ENCODE measurements around the gene CCDC73.
A peak's percentile ranks its signal among the peaks of the same experiment; 100 is the strongest.
"Not testable (repeated sequence)": the region's sequence is repeated elsewhere in the genome, so short reads cannot be mapped to it uniquely, and the experiment has no call there.

Gene CCDC73

DNA sequence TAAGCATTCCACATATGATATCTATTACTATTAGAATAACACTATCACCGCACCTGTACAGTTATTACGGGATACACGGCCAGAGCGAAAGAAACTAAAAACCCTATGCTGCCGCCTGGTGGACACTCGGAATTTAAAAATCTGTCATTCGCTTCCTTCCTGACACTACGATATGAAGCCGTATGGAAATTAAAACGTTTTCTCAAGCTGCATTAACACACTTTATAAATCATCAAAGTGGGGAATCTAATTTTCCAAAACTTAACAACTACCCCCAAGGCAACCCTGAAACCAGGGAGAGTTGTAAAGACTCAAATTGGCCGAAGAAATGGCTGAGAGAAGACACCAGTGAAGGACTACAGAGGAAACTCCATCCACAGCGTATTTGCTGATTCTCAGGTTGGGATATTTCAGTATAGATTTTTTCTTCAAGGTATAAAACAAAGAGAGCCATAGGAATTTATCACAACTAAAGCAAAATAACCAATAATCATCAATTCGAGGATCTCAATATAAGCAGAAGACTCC is 1.4 kb downstream of the CCDC73 start:
- peak; percentile 69 to 77 (median 72) for DNase-seq

DNA sequence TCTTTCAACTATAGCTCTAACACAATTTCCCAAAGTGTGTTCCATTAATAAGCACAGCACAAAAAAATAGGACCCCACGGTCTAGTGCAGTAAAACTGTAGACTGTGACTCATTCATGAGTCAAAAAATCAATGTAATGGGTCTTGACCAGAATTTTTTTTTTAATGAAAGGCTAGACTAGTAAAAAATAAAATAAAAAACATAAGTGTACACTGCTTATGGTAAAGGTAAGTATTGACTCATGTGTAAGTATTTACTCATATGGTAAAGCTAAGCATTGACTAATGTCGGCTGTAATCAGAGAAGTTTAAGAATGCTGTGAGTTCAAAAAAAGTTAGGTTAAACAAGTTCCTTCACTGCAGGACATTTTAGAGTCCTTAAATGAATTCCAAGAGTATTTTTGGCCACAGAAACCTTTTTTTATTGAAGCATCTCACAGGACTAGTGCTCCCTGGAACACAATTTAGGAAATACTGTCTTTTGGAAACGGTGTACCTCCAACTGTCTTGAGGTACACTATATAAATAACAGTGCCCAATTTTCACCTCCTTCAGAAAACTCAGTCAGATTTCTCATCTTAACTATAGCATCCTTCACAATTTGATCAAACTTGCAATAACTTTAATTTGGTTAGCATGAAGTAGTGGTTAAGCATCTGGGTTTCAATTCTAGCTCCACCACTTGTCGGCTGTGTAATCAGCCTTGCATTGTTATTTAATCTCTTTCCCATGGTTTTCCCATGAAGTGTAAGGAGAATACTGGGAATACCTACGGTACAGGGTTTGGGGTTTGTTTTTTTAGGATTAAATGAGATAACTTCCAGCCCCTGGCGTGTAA is 2.1 kb downstream of the CCDC73 start:
- DNase-seq = no peak

DNA sequence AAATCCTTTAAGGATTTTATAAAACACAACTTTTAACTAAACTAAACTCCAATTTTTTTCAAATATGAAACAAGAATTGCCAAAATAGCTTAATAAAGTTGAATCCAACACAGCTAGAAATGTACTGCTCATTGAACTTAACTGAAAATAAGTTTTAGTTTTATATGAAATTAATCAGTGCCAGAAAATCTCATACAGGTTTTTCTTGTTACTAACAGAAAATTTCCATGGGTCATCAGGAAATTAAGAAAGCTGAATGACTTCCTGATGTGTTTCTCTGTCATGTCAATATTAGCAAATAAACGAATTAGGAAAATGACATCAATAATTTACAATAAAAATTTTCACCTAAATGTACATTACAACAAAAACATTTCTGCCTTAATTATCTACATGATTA is 3.5 kb downstream of the CCDC73 start:
- no peak for DNase-seq

DNA sequence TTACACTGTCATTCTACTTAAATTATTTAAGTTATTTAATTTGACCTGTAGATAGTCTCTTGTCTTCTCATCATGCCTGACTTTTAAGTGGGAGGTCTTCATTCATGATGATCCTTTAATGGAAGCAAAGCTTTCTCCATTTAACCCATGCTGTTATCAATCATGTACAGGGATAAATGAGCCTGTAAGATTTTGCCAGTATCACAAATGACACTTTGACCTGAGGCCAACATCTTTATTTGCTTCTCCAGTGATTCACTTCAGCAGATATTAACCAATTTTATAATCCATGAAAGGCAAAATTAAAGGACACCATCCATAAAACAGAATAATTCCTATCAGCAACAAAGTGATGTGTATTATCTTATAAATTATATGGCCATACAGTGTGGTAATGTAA is 7.7 kb downstream of the CCDC73 start:
- DNase-seq = no peak

DNA sequence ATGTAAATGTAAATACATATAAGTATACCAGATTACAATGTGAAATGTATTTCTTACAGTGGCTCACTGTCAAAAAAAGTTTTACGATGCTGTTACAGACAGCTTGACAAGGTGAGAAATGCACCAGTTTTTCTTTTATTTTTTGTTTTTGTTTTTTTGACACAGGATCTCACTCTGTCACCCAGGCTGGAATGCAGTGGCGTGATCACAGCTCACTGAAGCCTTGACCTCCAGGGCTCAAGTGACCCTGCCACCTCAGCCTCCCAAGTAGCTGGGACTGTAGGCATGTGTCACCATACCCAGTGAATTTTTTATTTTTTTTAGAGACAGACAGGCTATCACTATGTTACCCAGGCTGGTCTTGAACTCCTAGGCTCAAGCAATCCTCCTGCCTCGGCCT is 9.2 kb downstream of the CCDC73 start:
- no peak for DNase-seq

DNA sequence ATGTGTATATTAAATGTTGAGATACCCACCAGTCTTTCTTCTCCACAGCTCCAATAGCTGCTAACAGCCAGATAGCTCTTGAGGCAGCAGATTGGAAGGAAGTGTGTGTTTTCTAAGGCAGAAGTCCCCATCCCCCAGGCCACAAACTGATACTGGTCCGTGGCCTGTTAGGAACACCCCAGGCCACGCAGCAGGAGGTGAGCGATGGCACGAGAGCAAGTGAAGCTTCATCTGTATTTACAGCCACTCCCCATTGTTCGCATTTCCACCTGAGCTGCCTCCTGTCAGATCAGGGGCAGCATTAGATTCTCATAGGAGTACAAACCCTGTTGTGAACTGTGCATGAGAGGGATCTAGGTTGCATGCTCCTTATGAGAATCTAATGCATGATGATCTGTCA is 12.7 kb downstream of the CCDC73 start:
- no peak for DNase-seq

DNA sequence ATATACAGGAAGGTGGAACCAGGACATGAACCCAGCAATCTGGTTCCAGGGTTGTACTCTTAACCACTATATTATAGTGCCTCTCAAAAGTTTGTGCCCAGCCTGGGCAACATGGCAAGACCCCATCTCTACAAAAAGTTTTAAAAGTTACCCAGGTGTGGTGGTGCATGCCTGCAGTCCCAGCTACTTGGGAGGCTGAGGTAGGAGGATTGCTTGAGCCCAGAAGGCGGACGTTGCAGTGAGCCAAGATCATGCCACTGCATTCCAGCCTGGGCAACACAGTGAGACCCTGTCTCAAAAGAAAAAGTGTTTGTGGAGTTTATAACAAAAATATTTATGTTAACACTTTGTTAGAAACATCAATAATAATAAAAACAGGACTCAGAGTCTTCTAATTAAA is 13.6 kb downstream of the CCDC73 start:
- not testable (repeated sequence) for DNase-seq

DNA sequence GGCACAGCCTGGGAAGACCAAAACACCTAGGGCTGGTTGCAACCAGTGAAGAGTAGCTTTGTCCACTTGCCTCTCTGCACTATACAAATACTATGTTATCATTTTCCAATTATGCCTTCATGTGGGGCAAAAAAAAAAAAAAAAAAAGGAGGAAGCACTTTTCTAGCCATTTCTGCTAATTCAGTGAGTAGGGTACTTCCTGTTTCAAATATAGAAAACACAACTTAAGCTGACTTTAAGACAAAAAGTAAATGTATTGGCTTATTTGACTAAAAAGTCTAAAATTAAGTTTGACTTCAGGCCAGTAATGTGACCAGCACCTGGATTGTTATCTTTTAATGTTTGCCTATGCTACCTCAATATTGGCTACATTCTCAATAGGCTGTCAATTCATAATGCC is 15.3 kb downstream of the CCDC73 start:
- peak; percentile 26 to 69 (median 53) for DNase-seq

DNA sequence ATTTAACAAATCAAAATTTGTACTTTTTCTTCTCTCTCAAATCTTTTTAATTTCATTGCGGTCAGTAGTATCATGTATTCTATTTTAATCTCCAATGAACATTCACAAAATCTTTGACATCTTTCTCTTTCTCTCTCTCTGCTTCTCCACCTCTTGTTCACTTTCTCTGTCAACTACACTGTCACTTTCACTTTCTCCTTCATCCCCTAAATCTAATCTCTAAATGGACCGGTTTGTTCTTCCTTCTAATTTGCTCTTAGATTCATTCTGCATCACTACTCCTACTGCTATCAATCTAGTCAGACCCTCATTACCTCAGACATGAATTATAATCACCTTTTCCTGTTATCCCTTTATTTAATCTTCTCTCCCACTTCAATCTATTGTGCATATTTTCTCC is 18.6 kb downstream of the CCDC73 start:
- no peak for DNase-seq

DNA sequence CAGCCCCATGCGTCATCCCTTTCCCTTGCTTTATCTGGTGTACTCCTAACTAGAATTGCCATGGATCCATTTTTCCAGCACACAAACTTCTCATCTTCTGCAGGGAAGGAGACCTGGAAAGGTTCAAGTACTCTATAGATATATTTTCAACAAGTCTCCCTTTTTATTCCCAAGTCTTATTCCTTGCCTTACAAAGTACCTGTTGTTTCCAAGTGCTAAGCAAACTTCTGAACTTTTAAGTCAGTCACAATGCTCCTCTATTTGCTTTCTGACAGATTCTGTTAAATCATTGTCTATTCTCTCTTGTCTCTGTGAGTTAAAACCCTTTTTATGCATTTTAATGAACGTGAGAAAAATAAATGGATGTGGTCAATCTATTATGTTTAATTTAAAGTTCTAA is 20.4 kb downstream of the CCDC73 start:
- no peak for DNase-seq

DNA sequence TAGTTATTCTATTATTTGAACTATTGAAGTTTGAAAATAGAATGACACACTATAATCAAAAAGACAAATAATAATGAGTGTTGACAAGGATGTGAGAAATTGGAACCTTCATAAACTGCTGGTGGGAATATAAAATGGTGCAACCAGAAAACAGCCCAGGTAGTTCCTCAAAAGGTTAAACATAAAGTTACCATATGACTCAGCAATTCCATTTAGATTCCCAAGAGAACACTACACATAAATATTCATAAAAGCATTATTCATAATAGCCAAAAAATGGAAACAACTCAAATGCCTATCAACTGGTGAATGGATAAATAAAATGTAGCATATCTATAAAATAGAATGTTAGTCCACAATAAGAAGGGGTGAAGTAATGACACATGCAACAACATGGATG is 21.7 kb downstream of the CCDC73 start:
- no peak for DNase-seq

DNA sequence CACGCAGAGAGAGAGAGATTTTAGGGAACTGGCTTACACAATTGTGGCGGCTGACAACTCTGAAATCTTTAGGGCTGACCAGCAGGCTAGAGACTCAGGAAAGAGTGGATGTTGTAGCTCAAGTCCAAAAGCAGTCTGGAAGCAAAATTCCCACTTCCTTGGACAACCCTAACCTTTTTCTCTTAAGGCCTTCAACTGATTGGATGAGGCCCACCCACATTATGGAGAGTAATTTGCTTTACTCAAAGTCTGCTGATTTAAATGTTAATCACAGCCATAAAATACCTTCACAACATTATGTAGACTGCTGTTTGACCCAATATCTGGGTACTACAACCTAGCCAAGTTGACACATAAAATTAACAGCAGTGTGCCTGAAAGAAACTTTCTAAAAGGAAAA is 32.7 kb downstream of the CCDC73 start:
- not testable (repeated sequence) for DNase-seq

DNA sequence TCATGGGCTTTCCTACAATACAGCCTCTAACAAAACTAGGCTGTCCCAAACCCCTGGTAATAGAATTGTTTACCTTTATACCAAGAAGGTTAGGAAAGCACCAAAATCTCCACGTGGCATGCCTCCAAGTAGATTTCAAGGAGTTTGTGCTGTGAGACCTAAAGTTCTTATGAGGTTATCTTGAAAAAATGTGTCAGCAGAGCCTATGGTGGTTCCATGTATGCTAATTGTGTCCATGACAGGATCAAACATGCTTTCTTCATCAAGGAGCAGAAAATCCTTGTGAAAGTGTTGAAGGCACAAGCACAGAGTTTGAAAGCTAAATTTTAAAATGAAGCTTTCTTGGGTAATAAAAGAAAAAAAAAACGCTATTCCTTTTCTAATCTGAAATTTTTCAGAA is 36.2 kb downstream of the CCDC73 start:
- no peak for DNase-seq

DNA sequence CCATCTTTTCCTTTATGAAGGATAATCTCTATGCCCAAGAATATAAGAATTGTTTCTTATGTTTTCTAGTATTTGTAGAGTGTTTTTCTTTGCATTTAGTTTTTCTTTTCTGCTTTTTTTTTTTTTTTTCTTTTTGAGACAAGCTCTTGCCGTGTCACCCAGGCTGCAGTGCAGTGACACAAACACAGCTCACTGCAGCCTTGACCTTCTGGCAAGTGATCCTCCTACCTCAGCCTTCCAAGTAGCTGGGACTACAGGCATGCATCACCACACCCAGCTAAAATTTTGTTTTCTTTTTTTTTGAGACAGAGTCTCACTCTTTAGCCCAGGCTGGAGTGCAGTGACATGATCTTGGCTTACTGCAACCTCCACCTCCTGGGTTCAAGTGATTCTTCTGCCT is 41.3 kb downstream of the CCDC73 start:
- not testable (repeated sequence) for DNase-seq

DNA sequence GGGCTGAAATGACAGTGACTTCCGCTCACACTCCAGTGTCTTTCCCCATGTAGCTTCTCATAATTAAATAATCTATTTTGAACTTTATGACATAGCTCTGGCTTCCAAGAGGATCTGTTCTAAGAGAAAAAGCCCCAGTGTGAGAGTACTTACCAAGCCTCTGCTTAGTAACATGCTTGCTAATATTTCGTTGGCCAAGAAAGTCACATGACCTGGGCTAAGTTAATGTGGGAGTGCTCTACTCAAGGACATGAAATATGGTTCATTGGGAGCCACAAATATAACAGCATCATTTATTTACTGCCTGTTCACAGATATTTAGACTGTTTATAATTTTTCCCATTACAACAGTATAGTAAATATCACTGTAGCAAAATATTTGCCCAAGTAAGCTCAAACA is 42.5 kb downstream of the CCDC73 start:
- peak; percentile 10 to 30 (median 16) for DNase-seq

DNA sequence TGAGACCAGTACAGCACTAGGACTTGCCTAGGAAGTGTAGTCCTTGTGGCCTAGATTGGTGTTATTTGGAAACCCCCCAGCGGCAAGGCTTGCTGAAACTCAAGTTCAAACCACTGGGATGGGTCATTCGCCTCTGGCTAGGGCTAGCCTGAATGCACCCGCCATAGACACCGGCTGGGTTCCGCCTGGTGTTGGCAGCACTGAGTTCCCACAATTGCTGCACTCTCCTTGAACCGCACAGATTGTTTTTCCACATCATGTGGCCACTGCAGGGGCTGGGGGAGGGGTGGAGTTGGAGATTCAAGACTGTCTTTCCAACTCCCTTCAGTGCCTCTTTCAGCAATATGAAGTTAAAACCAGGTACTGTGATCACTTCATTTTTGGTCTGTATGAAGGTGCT is 43.1 kb downstream of the CCDC73 start:
- DNase-seq = no peak

DNA sequence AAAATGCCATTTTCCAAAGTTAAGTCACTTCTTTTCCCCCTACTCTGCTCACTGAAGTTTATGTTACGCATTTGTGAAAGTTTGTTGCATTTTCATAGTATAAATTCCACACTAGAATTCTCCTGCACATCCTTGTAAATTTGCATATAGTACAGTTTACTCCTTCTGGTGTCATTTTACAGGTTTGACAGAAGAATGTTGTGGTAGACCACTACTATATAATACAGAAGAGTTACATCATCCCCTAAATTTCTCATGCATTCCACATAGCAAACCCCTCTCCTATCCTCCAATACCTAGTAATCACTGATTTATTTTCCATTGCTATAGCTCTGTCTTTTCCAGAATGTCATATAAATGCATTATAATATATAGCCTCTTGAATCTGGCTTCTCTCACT is 64.5 kb downstream of the CCDC73 start:
- no peak for DNase-seq

DNA sequence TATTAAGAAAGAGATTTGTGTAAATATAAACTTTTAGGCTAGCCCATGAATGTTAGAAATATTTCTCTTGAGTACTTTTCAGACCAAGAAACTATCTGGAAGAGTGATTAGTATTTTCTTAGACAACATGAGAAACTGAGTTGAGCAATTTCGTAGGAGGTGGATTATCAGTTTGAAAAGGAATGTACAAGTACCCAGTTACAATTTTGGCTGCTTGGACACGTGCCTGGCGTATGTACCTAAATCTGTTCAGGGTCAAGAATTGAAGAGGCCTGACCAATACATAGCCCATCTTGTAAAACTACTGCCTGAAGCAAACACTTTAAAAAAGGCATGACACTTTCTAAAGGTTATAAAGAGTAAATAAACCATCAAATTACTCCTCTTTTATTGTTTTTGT is 71.1 kb downstream of the CCDC73 start:
- no peak for DNase-seq

DNA sequence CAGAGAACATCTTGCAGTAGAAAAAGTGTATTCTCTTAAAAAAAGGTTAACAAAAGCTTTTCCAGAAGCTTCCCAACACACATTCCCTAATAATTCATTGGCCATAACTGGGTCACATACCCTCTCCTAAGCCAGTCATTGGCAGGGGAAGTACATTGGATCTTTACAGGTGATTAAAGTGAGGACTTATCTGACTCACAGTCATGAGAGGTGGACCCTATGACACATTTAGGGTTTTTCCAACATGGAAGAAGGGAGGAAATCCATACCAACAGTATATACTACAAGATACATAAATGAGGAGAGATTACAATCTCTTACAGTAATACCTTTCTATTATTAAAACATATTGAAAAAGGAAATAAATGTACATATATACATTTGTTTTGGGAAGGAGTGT is 72.2 kb downstream of the CCDC73 start:
- peak in 2 of 3 donors; percentile 12 to 22 for DNase-seq

DNA sequence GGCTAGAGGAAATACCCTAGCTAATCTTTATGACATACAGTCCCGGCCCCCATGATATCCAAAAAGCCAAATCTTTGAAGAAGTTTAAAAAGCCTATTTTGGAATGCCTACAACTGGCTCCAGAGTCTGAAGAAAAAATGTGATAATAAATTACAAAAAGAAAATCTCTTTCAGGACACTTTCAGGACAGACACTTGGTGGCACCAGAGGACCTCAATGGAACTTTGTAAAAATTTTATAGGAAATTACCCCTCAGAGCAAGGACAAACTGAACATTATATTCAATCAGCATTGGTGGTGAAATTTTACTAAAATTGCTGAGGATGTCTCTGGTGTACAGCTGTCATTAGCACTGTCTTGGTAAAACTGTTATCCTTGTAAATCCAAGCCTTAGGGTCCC is 81.0 kb downstream of the CCDC73 start:
- DNase-seq = peak; percentile 19 to 32 (median 23)

DNA sequence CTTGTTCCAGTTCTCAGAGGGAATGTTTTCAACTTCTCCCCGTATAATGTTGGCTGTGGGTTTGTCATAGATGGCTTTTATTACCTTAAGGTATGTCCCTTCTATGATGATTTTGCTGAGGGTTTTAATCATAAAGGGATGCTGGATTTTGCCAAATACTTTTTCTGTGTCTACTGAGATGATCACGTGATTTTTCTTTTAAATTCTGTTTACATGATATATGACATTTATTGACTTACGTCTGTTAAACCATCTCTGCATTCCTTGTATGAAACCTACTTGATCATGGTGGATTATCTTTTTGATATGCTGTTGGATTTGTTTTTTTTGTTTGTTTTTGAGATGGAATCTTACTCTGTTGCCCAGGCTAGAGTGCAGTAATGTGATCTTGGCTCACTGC is 85.5 kb downstream of the CCDC73 start:
- not testable (repeated sequence) for DNase-seq

DNA sequence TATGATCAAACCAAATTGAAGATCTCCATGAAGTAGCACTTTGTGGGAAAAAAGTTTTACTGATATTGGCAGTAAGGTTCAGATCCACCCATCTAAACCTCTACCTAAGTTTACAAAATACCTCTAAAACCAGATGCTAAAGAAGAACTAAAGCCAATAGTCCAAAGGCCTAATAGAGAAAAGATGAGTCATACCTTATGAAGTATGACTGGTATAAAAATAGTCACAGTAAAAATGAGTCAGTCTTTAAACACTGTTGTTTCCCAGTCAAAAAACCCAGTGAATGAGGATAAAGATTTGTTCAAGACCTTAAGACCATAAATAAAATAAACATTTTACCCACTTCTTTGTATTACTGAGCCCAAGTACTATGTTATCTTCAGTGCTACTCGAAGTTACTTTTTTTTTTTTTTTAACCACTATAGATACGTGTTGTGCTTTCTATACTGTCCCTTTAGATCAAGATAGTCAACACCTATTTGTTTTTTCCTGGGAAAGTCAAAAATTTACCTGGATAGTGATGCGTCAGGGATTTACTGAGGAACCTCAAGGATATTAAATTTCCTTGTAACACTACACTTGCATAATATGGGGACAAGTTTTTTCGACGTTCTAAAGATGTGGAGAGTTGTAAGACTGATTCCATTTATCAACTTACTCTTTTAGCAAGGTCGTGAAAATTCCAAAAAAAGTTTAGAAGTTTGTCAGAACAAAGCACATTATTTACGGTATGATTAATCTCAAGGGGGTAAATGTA is 87.3 kb downstream of the CCDC73 start:
- DNase-seq = peak; percentile 38 to 85 (median 82)

DNA sequence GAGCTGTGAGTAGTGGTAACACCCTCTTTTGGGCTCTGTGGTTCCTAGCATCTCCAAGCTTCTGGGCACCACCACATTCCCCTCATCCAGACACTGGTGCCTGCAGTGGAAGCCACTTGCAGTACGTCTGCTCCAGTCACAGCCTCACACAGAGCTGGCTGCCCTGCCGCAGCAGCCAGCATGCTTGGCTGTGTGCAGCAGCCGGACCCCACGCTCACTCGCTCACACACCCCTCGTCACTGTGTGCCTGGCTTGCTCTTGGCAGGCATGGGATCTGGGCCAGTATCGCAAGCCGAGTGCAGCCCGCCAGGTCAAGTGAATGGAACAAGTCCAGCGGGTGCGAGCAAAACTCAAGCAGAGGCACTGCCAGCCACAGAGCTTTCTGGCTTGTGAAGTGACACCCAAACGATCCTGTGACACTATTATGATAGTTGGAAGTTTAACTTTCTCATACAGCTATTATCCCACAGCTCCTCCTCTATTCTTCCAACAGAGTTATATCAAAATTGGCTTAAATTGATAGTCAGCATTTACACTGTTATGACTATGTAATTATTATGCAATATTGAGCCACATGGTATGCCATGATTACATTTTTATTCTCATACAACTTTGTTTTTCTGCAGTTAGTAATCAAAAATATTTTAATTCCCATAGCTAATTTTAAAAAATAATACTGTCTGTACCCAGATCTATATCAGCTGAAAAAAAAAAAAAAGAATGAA is 89.0 kb downstream of the CCDC73 start:
- DNase-seq = peak in 1 of 3 donors; percentile 21
